AG04450 (cell line): ENCODE measurements around the gene TEX54. TPM values are rescaled to one million over a fixed set of nuclear protein-coding genes. Genes with fewer than 3 reads are reported as not detected.

ENCODE experiments used
- CTCF ChIA-PET: fragments of 300-600, 350-600 bp; formaldehyde crosslinking; extraction: SDS; loops from one replicate; lab custom pipeline; 2022; ENCODE audit warnings: antibody characterized with exemption, inconsistent platforms; lab: Charles Lee
- POLR2A ChIA-PET: fragments of 350-600 bp; formaldehyde crosslinking; extraction: SDS; loops from one replicate; lab custom pipeline; 2021; ENCODE audit warnings: antibody characterized with exemption, inconsistent platforms; lab: Yijun Ruan, JAX
- DNase-seq: peaks from one replicate; pipeline ENCODE4 v3.0.0-alpha.2; 2011; ENCODE audit warnings: low read depth, low spot score
- H3K27ac ChIP-seq: one replicate; pipeline ENCODE4 v1.5.1; 2012; ENCODE audit warnings: low read depth, low read length, control low read depth
- H3K27me3 ChIP-seq: one replicate; pipeline ENCODE4 v1.6.0; 2012; ENCODE audit warnings: low read length; ENCODE audit not compliant: control insufficient read depth, insufficient read depth
- H3K4me3 ChIP-seq: 2 replicates; pipeline ENCODE4 v1.5.1; 2011; ENCODE audit warnings: mild to moderate bottlenecking, low read depth, low read length, control low read depth
- H3K9me3 ChIP-seq: 2 replicates; pipeline ENCODE4 v1.5.1; 2012; ENCODE audit warnings: low read length; ENCODE audit not compliant: control insufficient read depth, insufficient read depth
- CTCF ChIP-seq: IDR thresholded peaks from 2 replicates; pipeline ENCODE4 v1.5.1; 2011; ENCODE audit warnings: low read depth, low read length, control low read depth, inconsistent platforms
- polyA plus RNA-seq: library from polyadenylated mRNA; depleted of rRNA; stranded (reverse); fragments of >200 nt; gene quantifications from 2 replicates; pipeline ENCODE4 v1.2.3, GENCODE V29; 2011

TEX54 gene
- polyA plus RNA-seq, 1 experiment = not detected

GRCh38 chr11:62851807-62852522 is 19.3 kb upstream of the TEX54 start:
- ChIA-PET POLR2A (interaction anchor here (0.5 to 9.3 kb wide), 4 partner anchors 11 to 740 kb away, joined by 3 to 172 read pairs (median 4); partner anchors contain the start of genes SLC3A2 and WDR74), CTCF (interaction anchor here (0.6 kb wide), 1 partner anchor 35 kb away, joined by 3 read pairs; no protein-coding TSS in a partner anchor)
- TF ChIP-seq CTCF = no peak
- Histone ChIP-seq H3K9me3 (no peaks in the 10 kb centered on the region), H3K4me3 (no peak overlapping the region), H3K27ac (no peak overlapping the region), H3K27me3 (no peaks in the 10 kb centered on the region)
- DNase-seq = no peak

GRCh38 chr11:62850911-62851806 is 18.5 kb upstream of the TEX54 start:
- ChIA-PET CTCF (interaction anchor here (0.6 kb wide), 1 partner anchor 35 kb away, joined by 3 read pairs; no protein-coding TSS in a partner anchor), POLR2A (interaction anchor here (0.5 to 9.3 kb wide), 8 partner anchors 11 to 739 kb away, joined by 3 to 172 read pairs (median 4); partner anchors contain the start of genes SLC3A2, STX5, TMEM179B and WDR74)
- Histone ChIP-seq H3K27me3 (no peaks in the 10 kb centered on the region), H3K4me3 (no peak overlapping the region), H3K9me3 (no peaks in the 10 kb centered on the region), H3K27ac (no peak overlapping the region)
- TF ChIP-seq CTCF = no peak
- no peak for DNase-seq

GRCh38 chr11:62847767-62848314 is 15.2 kb upstream of the TEX54 start:
- no peaks in the 10 kb centered on the region for H3K27me3 ChIP-seq
- ChIA-PET CTCF (no interaction called here), POLR2A (interaction anchor here (0.7 kb wide), 1 partner anchor 276 kb away, joined by 3 read pairs; no protein-coding TSS in a partner anchor)
- no peaks in the 10 kb centered on the region for H3K9me3 ChIP-seq
- H3K4me3 ChIP-seq = no peak overlapping the region
- no peak for DNase-seq
- H3K27ac ChIP-seq = no peak overlapping the region
- TF ChIP-seq CTCF = no peak

GRCh38 chr11:62846177-62846576 is 13.5 kb upstream of the TEX54 start:
- Histone ChIP-seq H3K27ac (no peak overlapping the region), H3K4me3 (no peak overlapping the region), H3K27me3 (no peaks in the 10 kb centered on the region), H3K9me3 (no peaks in the 10 kb centered on the region)
- TF ChIP-seq CTCF = no peak
- DNase-seq = no peak
- ChIA-PET POLR2A (no interaction called here), CTCF (no interaction called here)
